GM12878 (cell line): ENCODE measurements around the gene TRPM3. TPM values are rescaled to one million over a fixed set of nuclear protein-coding genes. Genes with fewer than 3 reads are reported as not detected.

Experiments used
- ATAC-seq: fragments of 200-7000 bp; cut with Tn5 transposase; 3 replicates; pipeline ENCODE4 v1.9.1; 2020; ENCODE audit warnings: mild to moderate bottlenecking, moderate library complexity
- BruUV-seq: library from RNA; stranded (reverse); fragments of 400-500 nt; replicated peaks from 2 replicates; lab custom pipeline; 2021; lab: Mats Ljungman, UMichigan
- CTCF ChIA-PET: fragments of 300-600 bp; sonication (Branson Sonifier 250); formaldehyde crosslinking; extraction: SDS; loops from one replicate; lab custom pipeline; 2021; ENCODE audit warnings: inconsistent platforms; lab: Yijun Ruan, JAX
- POLR2A ChIA-PET: fragments of 350-600 bp; formaldehyde crosslinking; extraction: SDS; loops from one replicate; lab custom pipeline; 2021; ENCODE audit warnings: inconsistent platforms; lab: Charles Lee
- RAD21 ChIA-PET: fragments of 300-600 bp; sonication (Branson Sonifier 250); formaldehyde crosslinking; loops from one replicate; lab custom pipeline; 2023; ENCODE audit warnings: antibody characterized with exemption; ENCODE audit not compliant: unreplicated experiment; lab: Charles Lee
- SMC1A ChIA-PET: fragments of 300-600 bp; sonication (Branson Sonifier 250); formaldehyde crosslinking; loops from one replicate; lab custom pipeline; 2023; ENCODE audit not compliant: unreplicated experiment, uncharacterized antibody; lab: Charles Lee
- DNase-seq: peaks from one replicate; pipeline ENCODE4 v3.0.0-alpha.2; 2011; ENCODE audit warnings: low read depth, low spot score
- FAIRE-seq: peaks from 3 replicates; lab custom pipeline; 2011; peaks lifted over from hg19 to GRCh38; lab: Jason Lieb, UNC
- H2AFZ ChIP-seq: 2 replicates; pipeline ENCODE4 v1.6.0; 2011; ENCODE audit warnings: low read depth, low read length, control low read depth; ENCODE audit not compliant: control insufficient read depth
- H3K27ac ChIP-seq: 2 replicates; pipeline ENCODE4 v1.5.1; 2011; ENCODE audit warnings: control low read depth; ENCODE audit not compliant: control insufficient read depth, insufficient read depth
- H3K27me3 ChIP-seq, 2 experiments: replicated peaks in 1 of 2; 2 replicates each; pipeline versions ENCODE4 v1.6.0 to v1.6.1; 2011; ENCODE audit warnings: low read length in 1 of 2; ENCODE audit not compliant: control insufficient read depth in 2 of 2, insufficient read depth in 2 of 2
- H3K36me3 ChIP-seq, 2 experiments: 2 replicates each; pipeline ENCODE4 v1.5.1; 2011; ENCODE audit warnings: low read length in 1 of 2; ENCODE audit not compliant: control insufficient read depth in 2 of 2, insufficient read depth in 2 of 2
- H3K4me1 ChIP-seq: 2 replicates; pipeline ENCODE4 v1.6.1; 2011; ENCODE audit warnings: mild to moderate bottlenecking, low read length, moderate library complexity, mixed read lengths; ENCODE audit not compliant: control insufficient read depth, insufficient read depth
- H3K4me2 ChIP-seq: 2 replicates; pipeline ENCODE4 v1.6.0; 2011; ENCODE audit warnings: control low read depth; ENCODE audit not compliant: control insufficient read depth, insufficient read depth
- H3K4me3 ChIP-seq: fragments of 200-600 bp; sonication (generic); 2 replicates; pipeline ENCODE4 v1.5.1; 2016
- H3K79me2 ChIP-seq: 2 replicates; pipeline ENCODE4 v1.6.0; 2011; ENCODE audit warnings: low read length; ENCODE audit not compliant: control insufficient read depth, insufficient read depth
- H3K9ac ChIP-seq: 2 replicates; pipeline ENCODE4 v1.8.0; 2011; ENCODE audit warnings: low read length, control low read depth, mixed read lengths; ENCODE audit not compliant: control insufficient read depth, insufficient read depth
- H3K9me3 ChIP-seq: replicated peaks from 3 replicates; pipeline ENCODE4 v1.5.1; 2011; ENCODE audit warnings: mild to moderate bottlenecking, low read length; ENCODE audit not compliant: control insufficient read depth, insufficient read depth
- H4K20me1 ChIP-seq: 2 replicates; pipeline ENCODE4 v1.6.0; 2011; ENCODE audit not compliant: control insufficient read depth, insufficient read depth
- CHD4 ChIP-seq: fragments of 200-600 bp; sonication (generic); IDR thresholded peaks from 2 replicates; pipeline ENCODE4 v1.6.1; 2016; ENCODE audit warnings: mild to moderate bottlenecking
- SMAD1 ChIP-seq: fragments of 450-650 bp; IDR thresholded peaks from 2 replicates; pipeline ENCODE4 v1.6.1; 2018; ENCODE audit warnings: mild to moderate bottlenecking, low read depth; ENCODE audit not compliant: partially characterized antibody
- SPI1 ChIP-seq: IDR thresholded peaks from 2 replicates; pipeline ENCODE4 v1.6.1; 2011; ENCODE audit warnings: low read depth, mild to moderate bottlenecking, low read length, moderate library complexity, borderline replicate concordance; ENCODE audit not compliant: insufficient read depth
- ZNF622 ChIP-seq: fragments of 450-650 bp; IDR thresholded peaks from 2 replicates; pipeline ENCODE4 v1.6.1; 2017; ENCODE audit warnings: mild to moderate bottlenecking, inconsistent platforms
- WGBS: methylation state at CpG from one replicate; pipeline ENCODE4 v1.1.6; 2016; ENCODE audit warnings: low lambda C conversion rate; ENCODE audit not compliant: insufficient replicate concordance, insufficient coverage; ENCODE audit errors: missing lambda C conversion rate; 5-methylcytosine and 5-hydroxymethylcytosine counted together
- in situ Hi-C: fragments of 300-500 bp; cut with MboI; formaldehyde crosslinking; loops from 9 replicates; pipeline ENCODE4 v1.14.3; 2018; ENCODE audit warnings: mixed read lengths
- intact Hi-C: fragments of 100-400 bp; cut with micrococcal nuclease; formaldehyde crosslinking; loops from one replicate; pipeline ENCODE4 v1.14.2; 2022; ENCODE audit not compliant: unreplicated experiment
- polyA plus RNA-seq, 11 experiments: library from polyadenylated mRNA; depleted of rRNA in 4 of 11; unstranded in 6 of 11; stranded (reverse) in 5 of 11; fragments of >200 nt; fragmentation: Nextera tagmentation in 4 of 11; fragmentation: Illumina TruSeq in 1 of 11; extraction: Ambion mirVana in 4 of 11; extraction: Trizol in 1 of 11; gene quantifications; 1 replicate in 1 of 11; 2 replicates in 10 of 11; pipeline versions ENCODE4 v1.2.1 to v1.2.3, GENCODE V29; 2011 to 2016; ENCODE audit warnings: inconsistent platforms in 2 of 11, missing spikeins in 2 of 11, low read depth in 1 of 11
- total RNA-seq, 4 experiments: library from RNA; depleted of rRNA in 3 of 4; stranded (reverse); fragments of >200 nt in 3 of 4; fragmentation: Illumina TruSeq in 1 of 4; extraction: Trizol in 1 of 4; gene quantifications; 2 replicates each; pipeline versions ENCODE4 v1.2.1 to v1.2.3, GENCODE V29; 2013 to 2021

TRPM3 gene
- total and polyA plus RNA-seq, 10 of the 15 experiments (the other 5 are each of a cell fraction or from before 2014, with no cell fraction given): not detected

DNA sequence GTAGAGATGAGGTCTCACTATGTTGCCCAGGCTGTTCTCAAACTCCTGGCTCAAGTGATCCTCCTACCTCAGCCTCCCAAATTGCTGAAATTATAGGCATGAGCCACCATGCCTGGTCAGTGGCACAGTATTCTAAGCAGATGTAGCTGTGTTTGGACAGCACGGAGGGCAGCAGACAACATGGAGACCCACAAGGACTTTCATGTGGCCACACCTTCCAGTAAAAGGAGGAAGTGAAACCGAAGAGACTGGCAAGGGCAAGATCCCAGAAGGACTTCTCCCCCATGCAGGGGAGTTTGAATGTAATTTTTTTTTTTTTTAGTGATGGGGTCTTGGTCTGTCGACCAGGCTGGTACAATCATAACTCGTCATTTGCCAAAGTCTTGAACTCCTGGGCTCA is 172.2 kb downstream of the TRPM3 start:
- Histone ChIP-seq H3K4me2 (no peak overlapping the region), H3K79me2 (no peaks in the 10 kb centered on the region), H3K9ac (no peak overlapping the region), H3K9me3 (no peaks in the 10 kb centered on the region), H2AFZ (no peak overlapping the region), H3K27me3 (no peaks in the 10 kb centered on the region), H4K20me1 (no peaks in the 10 kb centered on the region), H3K27ac (no peak overlapping the region), H3K36me3 (no peaks in the 10 kb centered on the region), H3K4me3 (no peak overlapping the region), H3K4me1 (0 out of 2 replicates have a peak, but pooled peaks cover 2% of the 10 kb centered on the region)
- SMC1A ChIA-PET: interaction anchor here (1.5 kb wide), 1 partner anchor 311 kb away, joined by 3 read pairs; no protein-coding TSS in a partner anchor
- ATAC-seq (peak; percentile 69), FAIRE-seq (no peak), DNase-seq (no peak)
- in situ Hi-C loops: no loop called here
- POLR2A ChIA-PET: no interaction called here
- CTCF ChIA-PET: interaction anchor here (1.8 kb wide), 1 partner anchor 25 kb away, joined by 6 read pairs; no protein-coding TSS in a partner anchor
- intact Hi-C loops: no loop called here
- 0% methylated on average over 4 of the region's 4 CpGs for WGBS
- BruUV-seq: no TSS peak
- TF ChIP-seq SMAD1 (no peak), SPI1 (peak; percentile 74)
- RAD21 ChIA-PET: no interaction called here

DNA sequence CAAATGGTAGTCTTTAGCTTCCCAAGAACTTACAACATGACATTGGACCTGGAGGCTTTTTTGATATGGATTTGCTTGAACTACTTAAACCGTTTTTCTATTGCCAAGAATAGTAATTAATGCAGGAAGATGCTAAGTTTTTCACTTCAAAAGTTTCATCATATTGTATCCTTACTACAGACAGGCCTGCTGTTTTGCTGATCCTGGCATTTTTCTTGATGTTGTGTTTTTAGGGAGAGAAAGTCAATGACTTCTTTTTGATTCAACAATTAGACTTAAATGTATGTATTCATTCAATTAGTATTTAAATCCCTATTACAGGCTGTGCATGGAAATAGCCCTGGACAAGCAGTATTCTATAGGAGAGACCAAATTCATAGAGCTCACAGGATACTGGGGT is 172.7 kb downstream of the TRPM3 start:
- H3K4me1 ChIP-seq: 0 out of 2 replicates have a peak, but pooled peaks cover 2% of the 10 kb centered on the region
- no peaks in the 10 kb centered on the region for H3K36me3 ChIP-seq
- intact Hi-C loops: no loop called here
- ChIA-PET RAD21 (no interaction called here), POLR2A (no interaction called here), SMC1A (interaction anchor here (1.5 kb wide), 1 partner anchor 310 kb away, joined by 3 read pairs; no protein-coding TSS in a partner anchor), CTCF (interaction anchor here (1.8 kb wide), 1 partner anchor 25 kb away, joined by 6 read pairs; no protein-coding TSS in a partner anchor)
- H3K9ac ChIP-seq: no peak overlapping the region
- BruUV-seq: no TSS peak
- H3K27me3 ChIP-seq: no peaks in the 10 kb centered on the region
- ATAC-seq (no peak), FAIRE-seq (no peak), DNase-seq (no peak)
- in situ Hi-C loops: no loop called here
- TF ChIP-seq ZNF622 (no peak), CHD4 (no peak)
- no peaks in the 10 kb centered on the region for H3K9me3 ChIP-seq
- H3K79me2 ChIP-seq: no peaks in the 10 kb centered on the region
- no peaks in the 10 kb centered on the region for H4K20me1 ChIP-seq
- H3K4me2 ChIP-seq: no peak overlapping the region
- no peak overlapping the region for H3K27ac ChIP-seq
- no peak overlapping the region for H2AFZ ChIP-seq
- H3K4me3 ChIP-seq: no peak overlapping the region
- WGBS: 0% methylated on average over 1 of the region's 1 CpG
